HG02759 (cell line): ENCODE data around the gene CCDC12.
A peak's percentile ranks its signal among the peaks of the same experiment; 100 is the strongest.

ENCODE experiments used
- ATAC-seq: cut with Tn5 transposase; IDR thresholded peaks from one replicate; pipeline ENCODE4 v1.9.1; 2021; ENCODE audit warnings: mild to moderate bottlenecking, moderate library complexity; ENCODE audit not compliant: unreplicated experiment

Gene CCDC12

GRCh38 chr3:46958467-46959160 lies 17.9 kb downstream of the CCDC12 start:
- no peak for ATAC-seq

GRCh38 chr3:46957092-46957820 lies 19.3 kb downstream of the CCDC12 start:
- no peak for ATAC-seq

GRCh38 chr3:46955801-46956259 lies 20.7 kb downstream of the CCDC12 start:
- no peak for ATAC-seq

GRCh38 chr3:46955157-46955556 lies 21.4 kb downstream of the CCDC12 start:
- ATAC-seq, result no peak

GRCh38 chr3:46954178-46954577 lies 22.4 kb downstream of the CCDC12 start:
- peak; percentile 11 for ATAC-seq

- peak; percentile 41 for ATAC-seq
Observed at GRCh38 chr3:46953234-46954010, 23.1 kb downstream of the CCDC12 start.

- no peak for ATAC-seq
Observed at GRCh38 chr3:46952813-46953212, 23.7 kb downstream of the CCDC12 start.

GRCh38 chr3:46950650-46951241 lies 25.8 kb downstream of the CCDC12 start:
- no peak for ATAC-seq

GRCh38 chr3:46950177-46950576 lies 26.4 kb downstream of the CCDC12 start:
- no peak for ATAC-seq

GRCh38 chr3:46948830-46949671 lies 27.5 kb downstream of the CCDC12 start:
- peak; percentile 43 for ATAC-seq

- no peak for ATAC-seq
Observed at GRCh38 chr3:46947981-46948791, 28.4 kb downstream of the CCDC12 start.

GRCh38 chr3:46947546-46947901 lies 29.0 kb downstream of the CCDC12 start:
- ATAC-seq, result no peak

GRCh38 chr3:46946856-46947545 lies 29.5 kb downstream of the CCDC12 start:
- no peak for ATAC-seq

- ATAC-seq, result no peak
Observed at GRCh38 chr3:46946416-46946815, 30.1 kb downstream of the CCDC12 start.

- ATAC-seq, result no peak
Observed at GRCh38 chr3:46944191-46944590, 32.4 kb downstream of the CCDC12 start.

- ATAC-seq, result peak; percentile 64
Observed at GRCh38 chr3:46943237-46944187, 33.0 kb downstream of the CCDC12 start.

GRCh38 chr3:46942481-46943236 lies 33.9 kb downstream of the CCDC12 start:
- ATAC-seq, result no peak
